Astrocyte of the cerebellum (primary cell): ENCODE measurements around the gene CCDC92.

Experiments used
- DNase-seq: peaks from one replicate; pipeline ENCODE4 v3.0.0-alpha.2; 2011; ENCODE audit warnings: low read depth
- H3K4me3 ChIP-seq: 2 replicates; pipeline ENCODE4 v1.5.1; 2011; ENCODE audit warnings: mild to moderate bottlenecking, low read depth, low read length, moderate library complexity
- in situ Hi-C: cut with HindIII; loops from 2 replicates; pipeline ENCODE4 v1.10.0; 2017; ENCODE audit warnings: low sequenced_read_pairs
- TF ChIP-seq, protein P1 (sequence below): IDR thresholded peaks from 2 replicates; pipeline ENCODE4 v1.5.1; 2012; ENCODE audit warnings: low read length, low read depth, moderate library complexity, mild to moderate bottlenecking; ENCODE audit errors: missing control alignments

The CCDC92 gene

DNA sequence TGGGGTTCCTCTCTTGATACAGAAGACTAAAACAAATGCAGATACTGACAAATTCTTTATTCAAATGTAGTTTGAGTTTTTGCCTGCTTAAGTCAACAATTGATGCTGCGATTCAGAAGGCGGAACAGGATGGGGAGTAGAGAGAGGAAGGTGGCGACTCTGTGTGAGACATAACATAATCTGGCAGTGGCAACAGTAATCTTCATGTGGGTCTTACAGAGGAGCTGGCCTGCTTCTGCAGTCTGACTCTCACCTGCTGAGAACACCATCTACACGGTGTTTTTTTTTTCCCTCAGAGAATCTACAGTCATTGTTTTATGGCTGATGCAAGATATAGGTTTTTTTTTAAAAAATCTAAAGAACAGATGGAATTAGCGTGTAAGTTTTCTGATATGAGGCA, 10.1 kb downstream of the CCDC92 start:
- no peak for DNase-seq
- no peak overlapping the region for H3K4me3 ChIP-seq
- TF ChIP-seq, protein P1, sequence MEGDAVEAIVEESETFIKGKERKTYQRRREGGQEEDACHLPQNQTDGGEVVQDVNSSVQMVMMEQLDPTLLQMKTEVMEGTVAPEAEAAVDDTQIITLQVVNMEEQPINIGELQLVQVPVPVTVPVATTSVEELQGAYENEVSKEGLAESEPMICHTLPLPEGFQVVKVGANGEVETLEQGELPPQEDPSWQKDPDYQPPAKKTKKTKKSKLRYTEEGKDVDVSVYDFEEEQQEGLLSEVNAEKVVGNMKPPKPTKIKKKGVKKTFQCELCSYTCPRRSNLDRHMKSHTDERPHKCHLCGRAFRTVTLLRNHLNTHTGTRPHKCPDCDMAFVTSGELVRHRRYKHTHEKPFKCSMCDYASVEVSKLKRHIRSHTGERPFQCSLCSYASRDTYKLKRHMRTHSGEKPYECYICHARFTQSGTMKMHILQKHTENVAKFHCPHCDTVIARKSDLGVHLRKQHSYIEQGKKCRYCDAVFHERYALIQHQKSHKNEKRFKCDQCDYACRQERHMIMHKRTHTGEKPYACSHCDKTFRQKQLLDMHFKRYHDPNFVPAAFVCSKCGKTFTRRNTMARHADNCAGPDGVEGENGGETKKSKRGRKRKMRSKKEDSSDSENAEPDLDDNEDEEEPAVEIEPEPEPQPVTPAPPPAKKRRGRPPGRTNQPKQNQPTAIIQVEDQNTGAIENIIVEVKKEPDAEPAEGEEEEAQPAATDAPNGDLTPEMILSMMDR = no peak
- in situ Hi-C loops = no loop called here

DNA sequence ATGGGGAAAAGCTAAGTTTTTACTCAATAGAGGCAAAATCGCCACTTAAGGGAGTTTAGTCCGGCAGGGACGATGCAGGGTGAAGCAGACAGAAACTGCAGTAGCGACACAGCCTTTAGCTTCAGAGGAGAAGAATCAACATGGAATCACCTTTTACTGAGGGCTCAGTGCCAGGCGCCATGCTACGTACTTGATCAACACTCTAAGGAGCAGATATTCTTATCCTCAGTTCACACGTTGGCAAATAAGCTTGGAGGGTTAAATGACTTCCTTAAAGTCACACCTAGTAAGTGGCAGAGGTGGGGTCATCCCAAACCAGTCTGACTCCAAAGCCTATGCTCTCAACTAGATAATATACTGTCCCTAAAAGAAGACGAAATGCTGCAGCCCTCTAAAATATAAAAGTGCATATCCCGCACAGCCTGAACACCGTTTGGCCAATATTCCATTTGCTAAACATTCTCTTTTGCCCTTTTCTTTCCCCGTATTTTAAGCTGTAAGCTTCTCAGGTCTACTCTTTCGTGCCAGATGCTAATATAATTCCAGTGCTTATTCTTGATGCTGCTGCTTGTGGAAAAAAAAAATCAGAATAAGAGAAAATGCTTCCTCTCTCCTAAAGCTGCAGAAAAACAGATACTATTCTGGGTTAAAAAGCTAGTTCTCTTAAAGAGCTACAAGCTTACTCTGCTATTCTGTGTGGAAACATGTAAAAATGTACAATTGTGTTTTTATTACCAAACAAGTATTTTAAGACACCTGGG, 10.9 kb downstream of the CCDC92 start:
- in situ Hi-C loops = no loop called here
- no peak for DNase-seq
- no peak overlapping the region for H3K4me3 ChIP-seq
- TF ChIP-seq, protein P1 = no peak

DNA sequence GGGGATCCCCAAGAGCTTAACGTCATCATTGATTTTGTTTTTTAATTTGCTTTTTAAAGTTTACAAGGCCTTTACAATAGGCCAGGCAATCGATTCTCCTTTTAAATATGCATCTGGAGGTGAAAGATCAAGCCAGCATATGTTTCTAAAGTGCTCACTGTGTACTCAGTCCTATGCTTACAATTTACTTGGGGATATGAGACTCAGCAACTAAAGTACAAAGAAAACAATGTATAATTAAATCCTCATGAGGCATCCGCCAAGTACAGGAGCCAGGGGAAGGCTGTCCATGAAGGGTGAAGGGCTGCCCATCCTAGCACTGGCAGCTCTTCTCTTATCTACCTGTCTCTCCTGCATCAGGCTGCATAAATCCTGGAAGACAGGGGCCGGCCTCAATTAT, 11.8 kb downstream of the CCDC92 start:
- no peak for DNase-seq
- no peak overlapping the region for H3K4me3 ChIP-seq
- TF ChIP-seq, protein P1 = no peak
- in situ Hi-C loops = no loop called here

DNA sequence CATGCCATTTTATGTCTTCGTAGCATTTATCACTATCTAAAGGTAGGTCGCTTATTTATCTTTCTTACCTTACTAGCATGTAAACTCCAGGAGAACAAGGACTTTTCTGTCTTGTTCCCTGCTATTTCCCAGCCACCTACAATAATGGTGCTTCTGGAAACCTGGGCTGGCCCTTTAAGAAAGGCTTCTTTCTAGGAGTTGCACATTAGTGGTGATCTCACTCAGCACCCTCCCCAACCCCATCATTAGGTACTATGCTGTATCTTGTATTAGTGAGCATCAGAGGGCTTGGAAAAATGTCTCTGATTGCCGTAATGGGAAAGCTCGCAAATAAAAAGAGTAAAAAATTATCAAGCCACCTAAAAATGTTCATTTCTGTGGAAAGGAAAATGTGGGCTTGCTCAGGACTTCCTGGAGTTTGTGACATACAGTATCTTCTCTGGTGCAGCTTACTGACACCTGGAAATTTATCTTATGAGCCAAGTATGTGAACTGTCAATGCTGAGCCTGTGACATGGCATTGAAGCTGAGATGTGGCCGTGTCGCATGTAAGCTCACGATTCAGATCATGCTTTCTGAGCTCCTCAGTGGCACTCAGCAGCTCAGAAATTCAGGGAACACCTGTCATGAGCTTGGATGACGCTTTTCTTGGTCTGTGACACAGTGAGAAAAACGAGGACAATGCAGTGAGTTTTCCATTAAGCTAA, 12.4 kb downstream of the CCDC92 start:
- in situ Hi-C loops = no loop called here
- no peak for DNase-seq
- TF ChIP-seq, protein P1 = no peak
- no peak overlapping the region for H3K4me3 ChIP-seq

DNA sequence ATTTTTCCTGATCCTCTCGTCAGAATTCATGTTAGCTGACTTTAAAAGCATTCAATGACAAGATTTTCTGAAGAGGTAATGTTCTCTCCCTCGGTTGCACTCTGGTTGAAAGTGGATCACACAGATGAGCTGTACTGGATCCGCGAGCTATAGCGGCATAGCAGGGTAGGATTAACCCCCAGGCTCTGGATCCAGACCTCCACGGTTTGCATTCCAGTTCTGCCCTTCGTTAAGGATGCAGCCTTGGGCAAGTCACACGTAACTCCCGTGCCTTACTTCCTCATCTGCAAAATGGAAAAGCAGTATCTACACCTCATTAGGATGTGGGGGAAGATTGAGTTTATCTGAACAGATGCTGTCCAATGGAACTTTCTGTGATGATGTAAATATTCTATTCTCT, 13.8 kb downstream of the CCDC92 start:
- no peak overlapping the region for H3K4me3 ChIP-seq
- TF ChIP-seq, protein P1 = no peak
- no peak for DNase-seq
- in situ Hi-C loops = no loop called here

DNA sequence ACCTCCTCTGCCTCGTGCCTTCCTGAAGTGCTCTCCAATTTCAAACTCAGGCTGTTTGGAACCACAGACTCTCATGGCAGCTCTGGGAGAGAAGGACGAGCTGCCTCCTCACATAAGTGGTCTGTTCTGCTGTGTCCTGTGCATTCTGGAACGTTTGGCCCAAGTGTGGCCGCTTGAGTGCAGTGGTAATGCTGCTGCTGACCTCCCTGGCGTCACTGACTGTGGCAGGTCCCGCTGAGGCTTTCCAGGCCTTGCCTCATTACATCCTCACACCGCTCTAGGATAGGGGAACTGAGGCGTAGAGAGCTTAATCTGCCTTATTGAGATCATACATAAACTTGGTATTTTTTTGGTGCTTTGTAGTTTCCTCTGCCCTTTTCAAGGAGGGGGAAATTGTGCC, 14.2 kb downstream of the CCDC92 start:
- in situ Hi-C loops = no loop called here
- TF ChIP-seq, protein P1 = no peak
- no peak overlapping the region for H3K4me3 ChIP-seq
- DNase-seq = no peak
